CD4-positive, alpha-beta T cell treated with Interleukin-17A for 1 hour (primary cell): ENCODE data around the gene ZMYND10.

Experiments
- DNase-seq: peaks from one replicate; pipeline ENCODE4 v3.0.0-alpha.2; 2020

Gene ZMYND10

DNA sequence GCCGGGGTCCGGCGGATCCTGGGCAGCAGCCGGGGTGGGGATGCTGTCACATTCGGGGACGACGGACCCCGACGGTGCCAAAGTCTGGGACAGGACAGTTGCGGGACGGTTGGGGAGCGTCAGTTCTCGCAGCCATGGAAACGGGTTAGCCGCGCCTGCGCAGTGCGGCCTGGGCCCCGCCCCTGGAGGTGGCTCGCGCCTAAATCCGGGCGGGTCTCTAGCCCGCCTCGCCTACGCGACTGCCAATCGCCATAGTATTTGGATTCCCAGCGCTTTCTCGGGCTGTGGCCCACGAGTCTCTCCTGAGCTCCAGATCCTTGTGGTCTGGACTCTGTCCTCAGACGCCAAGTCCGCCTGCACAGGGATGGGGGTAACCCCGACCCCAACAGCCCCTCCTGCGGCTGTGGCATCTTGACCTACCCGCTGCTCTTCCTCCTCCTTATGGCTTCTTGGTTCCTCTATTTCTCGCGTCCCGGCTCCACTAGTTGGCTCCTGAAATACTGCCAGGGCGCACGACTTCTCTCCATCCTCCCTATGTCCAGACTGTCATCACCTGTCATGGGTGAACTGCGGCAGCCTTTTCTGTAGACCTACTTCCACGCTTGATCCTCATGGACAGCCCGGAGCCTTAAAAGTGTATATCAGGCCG, at the start of gene ZMYND10:
TSS of gene ZMYND10 (minus strand) at position 147 of the 649 bp plus-strand sequence. CDS start 153 bp downstream, outside the sequence.
- peak; percentile 79 for DNase-seq

GRCh38 chr3:50393061-50393460, 47.5 kb upstream of the ZMYND10 start:
- no peak for DNase-seq

- DNase-seq, result no peak
Measured at GRCh38 chr3:50392101-50392715, 46.7 kb upstream of the ZMYND10 start.

- DNase-seq, result no peak
Measured at GRCh38 chr3:50390508-50391224, 45.1 kb upstream of the ZMYND10 start.

GRCh38 chr3:50389414-50389767, 43.9 kb upstream of the ZMYND10 start:
- no peak for DNase-seq

- DNase-seq, result no peak
Measured at GRCh38 chr3:50388720-50389413, 43.3 kb upstream of the ZMYND10 start.

- no peak for DNase-seq
Measured at GRCh38 chr3:50388016-50388719, 42.6 kb upstream of the ZMYND10 start.

DNA sequence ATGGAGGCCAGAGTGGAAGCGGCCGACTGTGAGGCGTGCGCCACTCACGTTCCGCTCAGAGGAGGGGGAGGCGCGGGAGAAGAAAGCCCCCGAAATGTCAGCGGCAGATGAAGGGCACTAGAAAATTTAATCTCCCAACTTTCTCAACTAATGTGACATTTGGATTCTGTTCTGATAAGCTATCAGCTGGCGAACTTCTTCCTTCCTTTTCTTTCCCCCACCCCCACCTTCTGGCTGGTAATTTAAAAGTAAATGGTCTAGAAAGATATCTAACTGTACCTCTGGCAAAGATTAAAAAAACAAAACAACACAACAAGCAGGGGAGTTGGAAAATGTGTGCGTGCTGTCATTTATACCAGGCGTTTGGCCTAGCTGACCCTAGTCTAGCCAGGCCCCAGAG, 40.2 kb upstream of the ZMYND10 start:
- no peak for DNase-seq

DNA sequence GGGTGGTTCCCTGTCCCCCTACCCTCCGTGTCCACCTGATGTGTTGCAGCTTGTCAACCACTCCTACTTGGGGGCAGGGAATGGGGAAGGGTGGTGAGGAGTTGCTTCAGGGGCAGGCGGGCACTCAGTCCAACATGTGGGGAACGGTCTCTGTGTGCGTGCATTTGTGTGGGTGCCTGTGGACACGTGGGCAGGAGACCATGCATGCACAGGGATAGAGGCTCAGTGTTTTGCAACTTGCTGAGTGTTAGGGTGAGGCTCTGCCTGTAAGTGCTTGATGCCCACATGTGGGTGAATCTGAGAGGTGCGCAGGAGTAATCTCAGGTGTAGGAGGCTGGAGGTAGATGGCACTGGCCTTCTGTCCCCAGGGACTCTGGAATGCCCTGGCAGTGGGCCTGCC, 38.2 kb upstream of the ZMYND10 start:
- DNase-seq, result no peak

DNA sequence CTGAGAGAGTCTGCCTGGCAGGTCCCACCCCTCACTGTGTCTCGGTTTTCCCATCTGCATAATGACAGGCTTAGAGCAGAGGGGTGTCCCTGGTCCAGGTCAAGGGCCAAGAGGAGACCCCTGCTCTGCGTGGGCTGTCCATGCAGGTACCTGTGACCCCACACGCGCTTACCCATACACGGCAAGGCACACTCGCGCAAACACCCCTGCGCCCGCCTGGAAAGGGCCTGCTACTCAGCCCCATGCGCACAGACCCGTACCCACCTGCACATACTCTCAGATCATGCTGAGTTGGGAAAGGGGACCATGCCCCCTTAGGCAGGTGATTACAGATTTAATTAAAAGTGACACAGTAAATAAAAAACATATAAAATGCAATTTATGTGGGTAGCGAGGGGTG, 37.2 kb upstream of the ZMYND10 start:
- no peak for DNase-seq

DNA sequence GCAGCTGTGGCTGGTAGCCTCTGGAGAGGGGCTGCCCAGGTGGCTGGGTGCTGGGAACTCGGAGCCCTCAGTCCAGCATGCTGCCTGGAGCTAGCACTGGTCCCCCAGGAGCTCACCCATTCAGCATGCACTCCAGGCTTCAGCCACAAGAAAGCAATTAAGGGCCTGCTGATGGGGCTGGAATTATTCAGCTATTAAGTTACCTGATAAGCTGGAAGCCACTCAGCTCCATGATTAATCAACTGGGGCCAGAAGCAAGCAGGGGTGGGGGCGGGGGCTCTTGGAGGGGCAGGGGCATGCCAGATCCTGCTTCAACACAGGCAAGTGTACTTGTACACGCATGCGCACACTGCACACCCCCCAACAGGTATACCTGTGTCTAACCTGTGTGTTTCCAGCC, 35.9 kb upstream of the ZMYND10 start:
- DNase-seq, result no peak

DNA sequence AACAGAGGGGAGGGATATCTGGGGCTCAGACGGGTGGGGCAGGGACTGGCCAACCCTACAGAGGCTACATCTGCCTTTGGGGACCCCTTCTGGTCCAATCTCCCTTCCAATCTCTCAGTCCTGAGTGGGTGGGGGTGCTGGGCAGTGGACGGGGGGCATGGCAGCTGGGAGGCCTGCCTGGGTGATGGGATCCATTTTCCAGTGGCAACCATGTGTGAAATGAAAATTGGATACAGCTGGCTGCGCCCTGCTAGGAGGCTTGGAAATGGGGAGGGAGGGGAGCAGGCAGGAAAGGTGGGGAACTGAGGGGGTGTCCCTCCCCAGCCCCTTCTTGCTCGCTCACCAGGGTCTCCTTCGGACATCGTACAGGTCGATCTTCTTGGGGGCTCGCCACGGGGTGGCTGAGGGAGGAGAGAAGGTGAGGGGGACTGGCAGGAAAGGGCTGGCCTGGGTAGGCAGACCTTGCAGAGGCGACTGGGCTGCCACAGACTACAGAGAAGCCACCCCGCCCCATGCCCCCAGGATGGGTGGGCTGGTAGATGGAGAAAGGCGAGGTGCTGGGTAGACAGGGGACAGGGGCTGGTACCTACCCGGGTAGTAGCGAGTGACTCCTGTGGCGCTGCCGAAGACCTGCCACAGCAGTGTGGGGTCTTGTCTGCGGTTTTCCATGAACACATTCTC, 35.0 kb upstream of the ZMYND10 start:
- no peak for DNase-seq

DNA sequence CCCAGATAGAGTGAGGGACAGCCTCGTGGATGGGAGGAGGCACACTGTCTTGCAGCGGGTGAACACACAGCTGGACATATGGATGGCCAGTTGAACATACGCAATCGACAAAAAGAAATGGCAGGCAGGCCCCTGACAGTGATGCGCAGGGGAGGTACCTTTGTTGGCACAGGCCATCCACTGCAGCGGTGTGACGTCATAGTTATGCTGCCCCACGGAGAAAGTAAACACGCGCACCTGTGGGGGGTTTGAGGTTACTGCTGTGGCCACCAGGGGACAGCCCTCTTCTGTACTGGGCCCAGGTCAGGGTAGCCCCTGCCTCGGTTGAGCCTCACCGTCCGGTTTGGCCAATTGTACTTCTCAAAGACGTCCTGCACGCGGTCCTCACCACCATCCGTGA, 33.2 kb upstream of the ZMYND10 start:
- no peak for DNase-seq

- DNase-seq, result no peak
Measured at GRCh38 chr3:50378024-50378423, 32.5 kb upstream of the ZMYND10 start.

DNA sequence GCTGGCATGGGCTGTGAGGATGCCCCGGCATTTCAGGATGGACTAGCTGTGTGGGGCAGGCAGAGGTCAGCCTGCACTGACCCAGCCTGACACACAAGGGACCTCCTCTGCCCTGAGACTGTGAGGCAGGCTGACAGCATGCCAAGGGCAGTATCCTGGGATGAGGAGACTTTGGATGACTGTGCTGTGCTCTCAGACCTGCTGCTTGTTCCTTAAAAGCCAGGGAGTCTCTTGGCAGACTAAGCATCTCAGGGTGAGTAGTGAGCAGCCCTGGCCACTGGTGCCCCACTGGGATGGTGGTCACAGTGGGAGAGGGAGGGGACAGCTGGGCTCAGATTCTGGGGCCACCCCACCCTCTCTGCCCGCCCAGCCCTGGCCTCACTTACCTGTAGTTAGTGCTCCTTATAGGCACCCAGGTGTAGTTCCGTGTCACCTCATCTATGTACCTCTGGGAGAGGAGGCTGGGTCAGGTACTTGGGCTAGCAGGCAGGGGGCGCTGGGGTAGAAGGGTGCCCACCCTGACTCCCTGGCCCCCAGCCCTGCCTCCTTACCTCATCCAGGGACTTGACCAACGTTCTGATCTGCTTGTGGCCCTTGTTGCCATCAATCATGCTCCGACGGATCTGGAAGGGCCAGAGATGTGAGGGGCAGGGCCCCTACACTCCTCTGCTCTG, 29.9 kb upstream of the ZMYND10 start:
- DNase-seq, result no peak

- no peak for DNase-seq
Measured at GRCh38 chr3:50374363-50375257, 29.1 kb upstream of the ZMYND10 start.

DNA sequence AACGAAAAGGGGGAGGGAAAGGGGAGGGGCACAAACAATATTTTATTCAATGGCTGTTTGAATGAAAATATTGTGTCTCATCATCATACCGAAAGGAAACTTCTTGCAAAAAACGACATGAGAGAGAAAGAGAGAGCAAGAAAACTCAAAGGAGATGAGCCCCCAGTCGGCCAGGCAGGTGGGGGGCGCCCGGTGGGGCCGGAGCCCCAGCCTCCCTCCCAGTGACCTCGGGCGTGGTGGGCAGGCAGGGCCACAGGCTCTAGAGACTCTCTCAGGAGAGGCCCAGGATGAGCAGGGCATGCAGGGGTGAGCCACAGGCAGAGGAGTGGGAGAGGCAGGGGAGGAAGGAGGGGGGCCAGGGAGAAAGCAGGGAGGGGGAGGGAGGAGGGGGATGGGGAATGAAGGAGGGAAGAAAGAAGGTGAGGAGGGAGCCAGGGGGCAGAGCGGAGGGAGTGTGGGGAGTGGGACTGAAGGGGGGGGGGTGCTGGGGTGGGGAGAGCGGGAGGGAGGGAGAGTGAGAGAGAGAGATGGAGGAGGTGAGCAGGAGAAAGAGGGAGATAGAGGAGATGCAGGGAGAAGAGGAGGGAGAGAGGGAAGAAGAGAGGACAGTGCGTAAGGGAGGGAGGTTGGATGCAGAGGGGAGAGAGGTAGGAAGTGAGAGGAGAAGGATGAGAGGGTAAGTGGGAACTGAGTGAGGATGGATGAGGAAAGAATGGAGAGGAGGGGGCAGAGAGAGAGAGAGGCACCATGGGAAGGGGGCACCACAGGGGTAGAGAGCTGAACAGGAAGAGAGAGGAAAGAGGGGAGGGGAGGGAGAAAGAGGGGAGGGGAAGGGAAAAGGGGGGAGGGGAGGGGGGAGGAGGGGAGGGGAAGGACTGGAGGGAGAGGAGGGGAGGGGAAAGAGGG, 27.9 kb upstream of the ZMYND10 start:
- no peak for DNase-seq

DNA sequence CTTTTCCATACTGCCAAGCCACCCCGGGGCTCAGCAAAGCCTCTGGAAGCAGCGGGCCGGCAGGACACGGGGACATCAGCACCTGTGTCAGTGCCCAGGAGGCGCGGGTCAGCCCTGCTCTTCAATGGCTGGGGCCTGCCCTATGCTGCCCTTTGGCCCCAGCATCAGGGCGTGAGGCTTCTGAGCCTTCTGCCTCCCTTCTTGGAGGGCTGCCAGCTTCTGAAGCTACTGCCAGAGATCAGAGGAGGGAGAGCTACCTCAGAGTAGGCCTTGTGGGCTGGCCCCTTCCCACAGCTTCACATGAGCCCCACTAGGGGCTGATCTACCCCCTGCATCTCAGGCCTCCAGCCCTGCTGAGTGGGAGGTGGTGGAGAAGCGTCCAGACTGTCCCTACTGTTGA, 26.8 kb upstream of the ZMYND10 start:
- no peak for DNase-seq

- DNase-seq, result no peak
Measured at GRCh38 chr3:50371133-50371685, 25.7 kb upstream of the ZMYND10 start.
